Measurements from ENCODE around the gene ATP10A.
"Not testable (repeated sequence)": the region's sequence is repeated elsewhere in the genome, so short reads cannot be mapped to it uniquely, and the experiment has no call there.

The ATP10A gene

GRCh38 chr15:25882466-25882865, 19.3 kb upstream of the ATP10A start:
- no peak for DNase-seq (ENCODE audit: low read depth)

GRCh38 chr15:25880877-25881276, 17.8 kb upstream of the ATP10A start:
- not testable (repeated sequence) for DNase-seq (ENCODE audit: low read depth)

GRCh38 chr15:25880411-25880810, 17.3 kb upstream of the ATP10A start:
- no peak for DNase-seq (ENCODE audit: low read depth)

GRCh38 chr15:25879438-25879837, 16.3 kb upstream of the ATP10A start:
- DNase-seq (ENCODE audit: low read depth): no peak

- no peak for DNase-seq (ENCODE audit: low read depth)
These were observed 14.6 kb upstream of the ATP10A start for GRCh38 chr15:25877681-25878080.

- DNase-seq (ENCODE audit: low read depth): no peak
These were observed 13.4 kb upstream of the ATP10A start for GRCh38 chr15:25876231-25877140.

GRCh38 chr15:25875566-25875965, 12.4 kb upstream of the ATP10A start:
- no peak for DNase-seq (ENCODE audit: low read depth)

GRCh38 chr15:25874379-25874778, 11.3 kb upstream of the ATP10A start:
- DNase-seq (ENCODE audit: low read depth): no peak

GRCh38 chr15:25871403-25871802, 8.3 kb upstream of the ATP10A start:
- DNase-seq (ENCODE audit: low read depth): no peak

GRCh38 chr15:25870938-25871337, 7.8 kb upstream of the ATP10A start:
- DNase-seq (ENCODE audit: low read depth): no peak

GRCh38 chr15:25869701-25870100, 6.6 kb upstream of the ATP10A start:
- no peak for DNase-seq (ENCODE audit: low read depth)

- no peak for DNase-seq (ENCODE audit: low read depth)
These were observed 3.7 kb upstream of the ATP10A start for GRCh38 chr15:25866874-25867273.

GRCh38 chr15:25866251-25866650, 3.1 kb upstream of the ATP10A start:
- no peak for DNase-seq (ENCODE audit: low read depth)

- no peak for DNase-seq (ENCODE audit: low read depth)
These were observed 1.8 kb upstream of the ATP10A start for GRCh38 chr15:25864966-25865365.

GRCh38 chr15:25863968-25864580, 947 bp upstream of the ATP10A start:
- no peak for DNase-seq (ENCODE audit: low read depth)

- DNase-seq (ENCODE audit: low read depth): no peak
These were observed 536 bp downstream of the ATP10A start for GRCh38 chr15:25862472-25863110.

- no peak for DNase-seq (ENCODE audit: low read depth)
These were observed 1.1 kb downstream of the ATP10A start for GRCh38 chr15:25862071-25862471.

GRCh38 chr15:25860885-25861866, 2.0 kb downstream of the ATP10A start:
- DNase-seq (ENCODE audit: low read depth): no peak

GRCh38 chr15:25859838-25860645, 3.1 kb downstream of the ATP10A start:
- no peak for DNase-seq (ENCODE audit: low read depth)

- DNase-seq (ENCODE audit: low read depth): no peak
These were observed 4.0 kb downstream of the ATP10A start for GRCh38 chr15:25858952-25859760.
